Neural progenitor cell (in vitro differentiated cells): ENCODE data around the gene ARMC3. TPM values are rescaled to one million over a fixed set of nuclear protein-coding genes. Genes with fewer than 3 reads are reported as not detected.

ENCODE experiments used
- DNase-seq: peaks from one replicate; pipeline ENCODE4 v3.0.0-alpha.2; 2016; ENCODE audit warnings: low spot score
- H2AFZ ChIP-seq: fragments of 200-600 bp; sonication (generic); replicated peaks from 2 replicates; pipeline ENCODE4 v1.6.1; 2016; ENCODE audit warnings: antibody characterized with exemption
- H3F3A ChIP-seq: fragments of 200-600 bp; sonication (generic); 2 replicates; pipeline ENCODE4 v1.6.1; 2016; ENCODE audit warnings: antibody characterized with exemption, low read depth
- H3K27ac ChIP-seq: fragments of 200-600 bp; sonication (generic); 2 replicates; pipeline ENCODE4 v1.5.1; 2016; ENCODE audit warnings: mild to moderate bottlenecking
- H3K27me3 ChIP-seq: fragments of 200-600 bp; sonication (generic); 2 replicates; pipeline ENCODE4 v1.6.1; 2016; ENCODE audit warnings: mild to moderate bottlenecking, moderate library complexity
- H3K36me3 ChIP-seq: fragments of 200-600 bp; sonication (generic); 2 replicates; pipeline ENCODE4 v1.5.1; 2016
- H3K4me1 ChIP-seq: fragments of 200-600 bp; sonication (generic); 2 replicates; pipeline ENCODE4 v1.6.1; 2016; ENCODE audit warnings: mixed run types
- H3K4me2 ChIP-seq: fragments of 200-600 bp; sonication (generic); 2 replicates; pipeline ENCODE4 v1.6.1; 2016
- H3K4me3 ChIP-seq: fragments of 200-600 bp; sonication (generic); 2 replicates; pipeline ENCODE4 v1.5.1; 2016
- H3K79me2 ChIP-seq: fragments of 200-600 bp; sonication (generic); 2 replicates; pipeline ENCODE4 v1.6.1; 2016; ENCODE audit warnings: low read depth
- H3K9ac ChIP-seq: fragments of 200-600 bp; sonication (generic); 2 replicates; pipeline ENCODE4 v1.6.1; 2016
- H3K9me3 ChIP-seq: fragments of 200-600 bp; sonication (generic); 2 replicates; pipeline ENCODE4 v1.5.1; 2016; ENCODE audit warnings: low read depth
- H4K20me1 ChIP-seq: fragments of 200-600 bp; sonication (generic); 2 replicates; pipeline ENCODE4 v1.6.1; 2016; ENCODE audit warnings: low read depth
- H3K27ac Mint-ChIP-seq: 3 replicates; pipeline ENCODE4 v1.8.0; 2021; ENCODE audit warnings: mixed read lengths
- H3K27me3 Mint-ChIP-seq: 2 replicates; pipeline ENCODE4 v1.8.0; 2022; ENCODE audit warnings: low read depth, mild to moderate bottlenecking, inconsistent platforms, moderate library complexity, mixed read lengths; ENCODE audit not compliant: insufficient read depth
- H3K36me3 Mint-ChIP-seq: 3 replicates; pipeline ENCODE4 v1.8.0; 2021; ENCODE audit warnings: mixed read lengths
- H3K4me1 Mint-ChIP-seq: 3 replicates; pipeline ENCODE4 v1.8.0; 2021; ENCODE audit warnings: mixed read lengths
- H3K4me3 Mint-ChIP-seq: 3 replicates; pipeline ENCODE4 v1.8.0; 2021; ENCODE audit warnings: mild to moderate bottlenecking, moderate library complexity, mixed read lengths
- H3K9me3 Mint-ChIP-seq: 3 replicates; pipeline ENCODE4 v1.8.0; 2020; ENCODE audit warnings: mixed read lengths
- EZH2 ChIP-seq: fragments of 200-600 bp; sonication (generic); IDR thresholded peaks from 2 replicates; pipeline ENCODE4 v1.6.1; 2017; ENCODE audit warnings: antibody characterized with exemption, mild to moderate bottlenecking, moderate library complexity
- EZH2phosphoT487 ChIP-seq: fragments of 200-600 bp; sonication (generic); IDR thresholded peaks from 2 replicates; pipeline ENCODE4 v1.6.1; 2017; ENCODE audit warnings: antibody characterized with exemption
- total RNA-seq: library from RNA; depleted of rRNA; stranded (reverse); fragments of >200 nt; gene quantifications from 2 replicates; pipeline ENCODE4 v1.2.3, GENCODE V29; 2015; ENCODE audit warnings: low replicate concordance
- TF ChIP-seq, protein P1 (sequence below): fragments of 200-600 bp; sonication (generic); IDR thresholded peaks from 2 replicates; pipeline ENCODE4 v1.5.1; 2017; ENCODE audit warnings: antibody characterized with exemption, mild to moderate bottlenecking

The ARMC3 gene
- total RNA-seq, 1 donor from 2014 or later = 14.6 TPM

- H3K9ac ChIP-seq = no peak overlapping the region
- no peak overlapping the region for H3K27ac ChIP-seq
- no peaks in the 10 kb centered on the region for H3K79me2 ChIP-seq
- H3K4me2 ChIP-seq = no peak overlapping the region
- peaks cover 3% of the 10 kb centered on the region for H3K4me1 ChIP-seq
- Mint-ChIP-seq H3K4me1 (peaks cover 3% of the 10 kb centered on the region), H3K27me3 (no peaks in the 10 kb centered on the region), H3K36me3 (no peaks in the 10 kb centered on the region), H3K9me3 (no peaks in the 10 kb centered on the region), H3K27ac (no peak overlapping the region), H3K4me3 (no peak overlapping the region)
- H4K20me1 ChIP-seq = no peaks in the 10 kb centered on the region
- H2AFZ ChIP-seq = no peak overlapping the region
- H3K36me3 ChIP-seq = no peaks in the 10 kb centered on the region
- no peaks in the 10 kb centered on the region for H3K27me3 ChIP-seq
- no peak for DNase-seq
- H3K9me3 ChIP-seq = no peaks in the 10 kb centered on the region
- H3F3A ChIP-seq = no peaks in the 10 kb centered on the region
- no peak overlapping the region for H3K4me3 ChIP-seq
- TF ChIP-seq, protein P1, sequence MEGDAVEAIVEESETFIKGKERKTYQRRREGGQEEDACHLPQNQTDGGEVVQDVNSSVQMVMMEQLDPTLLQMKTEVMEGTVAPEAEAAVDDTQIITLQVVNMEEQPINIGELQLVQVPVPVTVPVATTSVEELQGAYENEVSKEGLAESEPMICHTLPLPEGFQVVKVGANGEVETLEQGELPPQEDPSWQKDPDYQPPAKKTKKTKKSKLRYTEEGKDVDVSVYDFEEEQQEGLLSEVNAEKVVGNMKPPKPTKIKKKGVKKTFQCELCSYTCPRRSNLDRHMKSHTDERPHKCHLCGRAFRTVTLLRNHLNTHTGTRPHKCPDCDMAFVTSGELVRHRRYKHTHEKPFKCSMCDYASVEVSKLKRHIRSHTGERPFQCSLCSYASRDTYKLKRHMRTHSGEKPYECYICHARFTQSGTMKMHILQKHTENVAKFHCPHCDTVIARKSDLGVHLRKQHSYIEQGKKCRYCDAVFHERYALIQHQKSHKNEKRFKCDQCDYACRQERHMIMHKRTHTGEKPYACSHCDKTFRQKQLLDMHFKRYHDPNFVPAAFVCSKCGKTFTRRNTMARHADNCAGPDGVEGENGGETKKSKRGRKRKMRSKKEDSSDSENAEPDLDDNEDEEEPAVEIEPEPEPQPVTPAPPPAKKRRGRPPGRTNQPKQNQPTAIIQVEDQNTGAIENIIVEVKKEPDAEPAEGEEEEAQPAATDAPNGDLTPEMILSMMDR = no peak
- TF ChIP-seq EZH2 (no peak), EZH2phosphoT487 (no peak)
These were observed 35.0 kb downstream of the ARMC3 start for GRCh38 chr10:22962817-22963216.

DNA sequence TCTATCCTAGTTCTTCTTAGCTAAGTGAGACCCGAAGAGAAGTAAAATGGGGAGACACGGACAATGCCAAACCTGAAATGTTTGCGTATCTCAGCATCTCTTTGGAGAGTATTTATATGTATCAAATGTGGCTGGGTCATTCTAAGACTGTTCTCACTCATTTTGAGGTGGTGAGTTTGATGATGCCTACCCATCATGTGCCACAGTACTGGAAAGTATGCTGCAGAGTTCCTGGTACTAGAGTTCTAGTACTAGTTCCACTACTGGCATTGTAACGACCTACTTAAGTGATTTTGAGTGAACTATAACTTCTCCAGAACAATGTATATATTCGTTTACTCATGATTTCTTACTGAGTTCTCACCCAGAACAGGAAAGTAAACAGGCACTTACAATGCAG is 41.9 kb downstream of the ARMC3 start:
- H3K4me1 Mint-ChIP-seq = no peaks in the 10 kb centered on the region

GRCh38 chr10:22976534-22976933 is 48.7 kb downstream of the ARMC3 start:
- Histone ChIP-seq H3F3A (peaks cover under 1% of the 10 kb centered on the region), H3K4me3 (no peak overlapping the region), H3K36me3 (no peaks in the 10 kb centered on the region), H3K27me3 (no peaks in the 10 kb centered on the region), H2AFZ (no peak overlapping the region), H3K27ac (no peak overlapping the region), H3K4me1 (no peaks in the 10 kb centered on the region), H3K9ac (no peak overlapping the region), H3K79me2 (no peaks in the 10 kb centered on the region), H4K20me1 (no peaks in the 10 kb centered on the region), H3K4me2 (no peak overlapping the region), H3K9me3 (no peaks in the 10 kb centered on the region)
- no peak overlapping the region for H3K27ac Mint-ChIP-seq
- no peaks in the 10 kb centered on the region for H3K27me3 Mint-ChIP-seq
- H3K4me3 Mint-ChIP-seq = no peak overlapping the region
- no peak for DNase-seq
- H3K36me3 Mint-ChIP-seq = peaks cover 1% of the 10 kb centered on the region
- peaks cover 2% of the 10 kb centered on the region for H3K9me3 Mint-ChIP-seq
- peaks cover 22% of the 10 kb centered on the region for H3K4me1 Mint-ChIP-seq
- no peak for TF ChIP-seq EZH2
- TF ChIP-seq, protein P1 = no peak

More for the DNA sequence above, 41.9 kb downstream of the ARMC3 start:
- Histone ChIP-seq H3K4me3 (no peak overlapping the region), H3K36me3 (no peaks in the 10 kb centered on the region), H3K4me2 (no peak overlapping the region), H3K9ac (no peak overlapping the region), H4K20me1 (no peaks in the 10 kb centered on the region), H3K79me2 (no peaks in the 10 kb centered on the region), H3K27me3 (no peaks in the 10 kb centered on the region), H3K27ac (no peak overlapping the region), H3K9me3 (no peaks in the 10 kb centered on the region), H3K4me1 (peaks cover 3% of the 10 kb centered on the region), H2AFZ (no peak overlapping the region), H3F3A (no peaks in the 10 kb centered on the region)
- H3K4me3 Mint-ChIP-seq = no peak overlapping the region
- no peak for DNase-seq
- H3K27me3 Mint-ChIP-seq = no peaks in the 10 kb centered on the region
- no peak overlapping the region for H3K27ac Mint-ChIP-seq
- TF ChIP-seq, protein P1 = no peak
- TF ChIP-seq EZH2 = no peak
- TF ChIP-seq EZH2phosphoT487 = no peak
- no peaks in the 10 kb centered on the region for H3K9me3 Mint-ChIP-seq
- H3K36me3 Mint-ChIP-seq = no peaks in the 10 kb centered on the region

- H3K4me3 ChIP-seq = no peak overlapping the region
- TF ChIP-seq, protein P1 = no peak
- TF ChIP-seq EZH2phosphoT487 (no peak), EZH2 (no peak)
- H3K4me3 Mint-ChIP-seq = no peak overlapping the region
These were observed 49.9 kb downstream of the ARMC3 start for GRCh38 chr10:22977751-22978150.

More at GRCh38 chr10:22977751-22978150, 49.9 kb downstream of the ARMC3 start:
- Histone ChIP-seq H4K20me1 (no peaks in the 10 kb centered on the region), H3K27me3 (no peaks in the 10 kb centered on the region), H3K9me3 (no peaks in the 10 kb centered on the region), H3K4me1 (no peaks in the 10 kb centered on the region), H3K9ac (no peak overlapping the region), H3K36me3 (no peaks in the 10 kb centered on the region), H3F3A (peaks cover 3% of the 10 kb centered on the region), H3K4me2 (no peak overlapping the region), H3K27ac (no peak overlapping the region), H3K79me2 (no peaks in the 10 kb centered on the region), H2AFZ (no peak overlapping the region)
- Mint-ChIP-seq H3K9me3 (peaks cover 2% of the 10 kb centered on the region), H3K27me3 (peaks cover 1% of the 10 kb centered on the region), H3K36me3 (peaks cover 1% of the 10 kb centered on the region), H3K27ac (no peak overlapping the region), H3K4me1 (peaks cover 22% of the 10 kb centered on the region)
- no peak for DNase-seq
